GM19351 (cell line): Measurements from ENCODE around the gene TTC28.
"Not testable (repeated sequence)": the region's sequence is repeated elsewhere in the genome, so short reads cannot be mapped to it uniquely, and the experiment has no call there.

ENCODE experiments used
- ATAC-seq: cut with Tn5 transposase; IDR thresholded peaks from one replicate; pipeline ENCODE4 v1.9.1; 2021; ENCODE audit warnings: mild to moderate bottlenecking, moderate library complexity; ENCODE audit not compliant: unreplicated experiment

Gene TTC28

GRCh38 chr22:28246397-28246796 is 433.2 kb downstream of the TTC28 start:
- ATAC-seq, result no peak

DNA sequence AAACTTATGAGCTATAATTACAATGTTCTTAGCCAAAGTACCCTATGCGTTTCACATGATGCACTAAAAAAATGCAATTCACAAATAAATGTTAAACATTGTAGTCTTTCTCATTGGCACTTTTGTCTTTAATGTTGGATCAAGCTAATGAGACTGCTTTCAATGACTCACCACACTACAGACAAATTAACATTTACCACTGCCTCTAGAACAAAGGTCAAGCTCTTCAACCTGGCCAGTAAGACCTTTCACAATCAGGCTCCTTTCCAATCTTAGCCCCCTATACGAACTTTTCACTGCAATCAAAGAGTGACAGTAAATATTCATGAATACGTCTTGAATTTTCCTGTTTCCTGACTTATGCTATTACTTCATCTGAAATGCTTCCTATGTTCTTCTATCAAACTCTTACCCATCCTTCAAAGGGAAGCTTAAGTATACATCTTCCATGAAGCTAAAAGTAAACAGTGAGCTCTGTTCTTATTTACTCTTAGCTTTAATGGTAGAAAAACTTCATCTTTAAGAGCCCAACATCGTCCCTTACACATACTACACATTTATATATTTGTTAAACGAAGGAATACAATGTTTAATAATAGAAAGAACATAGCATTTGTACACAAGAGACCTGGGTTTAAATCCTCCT is 433.9 kb downstream of the TTC28 start:
- no peak for ATAC-seq

- ATAC-seq, result no peak
Measured at GRCh38 chr22:28244757-28245156, 434.9 kb downstream of the TTC28 start.

DNA sequence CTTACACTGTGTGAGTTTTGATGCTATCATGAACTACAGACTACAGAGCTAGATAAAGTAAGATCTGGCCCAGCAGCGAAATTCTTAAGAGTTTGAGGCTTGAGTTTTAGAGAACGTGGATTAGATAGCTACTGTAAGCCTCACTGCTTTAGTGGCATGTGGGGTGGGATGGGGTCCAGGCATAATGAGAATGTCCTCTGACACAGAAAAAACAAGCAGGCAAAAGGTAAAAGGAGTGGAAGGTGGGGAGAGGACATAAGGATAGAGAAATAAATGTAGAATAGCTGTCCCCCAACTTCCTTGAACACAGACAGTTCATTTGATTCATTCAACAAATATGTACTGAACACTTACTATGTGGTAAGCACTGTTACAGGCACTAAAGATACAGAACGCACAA is 436.1 kb downstream of the TTC28 start:
- ATAC-seq, result no peak

GRCh38 chr22:28241656-28242290 is 437.9 kb downstream of the TTC28 start:
- ATAC-seq, result no peak

GRCh38 chr22:28239941-28240340 is 439.7 kb downstream of the TTC28 start:
- no peak for ATAC-seq

GRCh38 chr22:28237783-28238182 is 441.9 kb downstream of the TTC28 start:
- no peak for ATAC-seq

- no peak for ATAC-seq
Measured at GRCh38 chr22:28237112-28237511, 442.5 kb downstream of the TTC28 start.

DNA sequence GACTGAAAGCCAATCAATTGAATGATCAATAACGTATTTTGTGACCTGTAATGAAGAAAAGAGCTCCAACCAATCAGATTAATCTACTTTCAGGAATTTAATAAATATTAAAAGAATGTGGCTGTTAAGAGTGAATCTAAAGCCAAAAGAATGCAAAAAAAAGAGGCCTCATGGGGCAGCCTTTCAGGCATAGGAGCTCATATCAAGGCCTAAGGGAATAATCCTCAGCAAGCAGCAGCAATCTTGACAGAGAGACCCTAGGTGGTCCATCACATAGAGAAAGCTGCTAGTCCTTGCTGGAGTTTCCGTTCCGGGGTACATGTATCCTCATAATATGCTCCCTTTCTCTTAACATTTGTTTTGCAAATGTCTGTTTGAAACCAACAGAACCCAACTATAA is 447.4 kb downstream of the TTC28 start:
- no peak for ATAC-seq

GRCh38 chr22:28231441-28231840 is 448.2 kb downstream of the TTC28 start:
- ATAC-seq, result no peak

- ATAC-seq, result no peak
Measured at GRCh38 chr22:28230671-28231070, 449.0 kb downstream of the TTC28 start.

- no peak for ATAC-seq
Measured at GRCh38 chr22:28229566-28230485, 449.8 kb downstream of the TTC28 start.

DNA sequence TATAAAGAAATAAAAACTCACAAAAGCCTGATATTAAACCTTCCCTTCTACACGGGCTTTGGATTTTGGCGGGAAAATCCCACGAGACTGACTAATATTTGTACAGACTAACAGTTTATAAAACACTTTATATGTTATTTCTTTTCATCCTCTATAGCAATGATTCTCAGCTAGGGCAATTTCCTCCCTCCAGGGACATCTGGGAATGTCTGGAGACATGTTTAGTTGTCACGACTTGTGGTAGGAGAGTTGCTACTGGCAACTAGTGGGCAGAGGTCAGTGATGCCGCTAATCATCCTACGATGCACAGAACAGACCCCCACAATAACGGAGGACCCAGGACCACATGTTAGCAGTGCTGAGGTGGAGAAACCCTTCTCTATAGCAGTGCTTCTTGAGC is 455.8 kb downstream of the TTC28 start:
- ATAC-seq, result no peak

DNA sequence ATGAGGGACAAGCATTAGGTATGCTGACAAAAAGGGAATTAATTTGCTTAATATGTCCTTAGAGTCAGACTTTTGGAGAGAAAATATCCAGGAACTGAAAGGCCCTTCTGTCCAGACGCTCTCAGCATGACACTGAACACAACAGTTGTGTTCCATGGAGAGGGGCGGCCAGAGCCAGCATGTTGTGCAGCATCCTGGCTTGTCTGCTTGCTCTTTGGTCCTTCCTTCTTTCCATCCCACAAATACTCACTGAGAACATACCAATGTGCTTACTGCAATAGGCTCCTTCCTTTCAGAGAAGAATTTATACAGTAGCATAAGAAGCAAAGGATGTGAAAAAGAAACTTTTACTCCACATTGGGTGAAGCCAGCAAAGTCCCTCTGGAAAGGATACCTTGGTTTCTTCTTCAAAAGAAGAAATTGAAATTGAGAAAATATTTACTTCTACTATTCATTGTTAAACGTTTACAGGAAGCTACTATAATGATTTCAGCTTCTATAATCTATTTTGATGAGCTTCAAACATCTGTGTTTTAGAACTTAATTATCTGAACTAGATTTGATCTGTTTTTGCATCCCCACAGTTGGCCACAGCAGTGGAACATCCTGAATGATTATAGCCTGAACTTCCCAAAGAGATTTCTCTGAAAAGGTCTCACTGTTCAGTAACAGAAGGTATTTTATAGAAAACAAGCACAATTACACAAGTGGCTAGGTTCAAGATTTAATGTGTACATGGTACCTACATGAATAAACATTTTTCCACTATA is 456.5 kb downstream of the TTC28 start:
- no peak for ATAC-seq

DNA sequence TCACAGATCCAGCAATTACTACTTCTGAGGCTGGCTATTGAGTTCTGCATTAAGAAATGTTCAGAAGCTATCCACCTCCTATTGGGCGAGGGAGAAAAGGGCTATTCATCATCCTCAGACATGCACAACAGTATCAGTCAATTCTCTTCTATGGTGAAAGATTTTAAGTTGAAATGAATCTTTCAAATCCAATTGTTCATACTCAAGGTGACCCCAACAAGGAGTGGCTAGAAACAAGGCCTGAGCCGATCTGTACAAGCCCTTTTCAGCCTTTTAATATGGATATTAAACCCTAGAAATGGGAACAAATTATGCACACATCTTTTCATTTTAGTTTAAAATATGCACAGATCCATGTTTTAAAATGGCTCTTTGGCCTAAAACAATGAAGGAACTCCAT is 457.1 kb downstream of the TTC28 start:
- no peak for ATAC-seq

DNA sequence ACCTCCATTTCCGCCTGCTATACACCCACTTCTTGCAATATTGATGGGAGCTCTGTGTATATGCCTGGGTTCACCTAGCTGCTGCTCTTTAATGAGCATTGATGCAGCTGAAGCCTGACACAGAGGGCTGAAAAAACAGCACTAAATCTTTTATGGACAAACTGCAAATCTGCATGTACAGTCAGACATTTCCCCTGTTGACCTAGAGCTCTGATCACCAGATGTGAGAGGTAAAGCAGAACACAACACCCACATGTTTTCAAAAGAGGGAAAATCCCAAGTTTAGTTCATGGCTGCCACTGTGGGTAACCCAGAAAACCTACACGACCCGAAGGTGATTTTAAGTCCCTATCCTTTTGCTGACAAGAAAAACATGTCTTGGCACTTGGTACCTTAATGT is 457.6 kb downstream of the TTC28 start:
- ATAC-seq, result no peak

- ATAC-seq, result no peak
Measured at GRCh38 chr22:28220626-28221363, 458.8 kb downstream of the TTC28 start.

DNA sequence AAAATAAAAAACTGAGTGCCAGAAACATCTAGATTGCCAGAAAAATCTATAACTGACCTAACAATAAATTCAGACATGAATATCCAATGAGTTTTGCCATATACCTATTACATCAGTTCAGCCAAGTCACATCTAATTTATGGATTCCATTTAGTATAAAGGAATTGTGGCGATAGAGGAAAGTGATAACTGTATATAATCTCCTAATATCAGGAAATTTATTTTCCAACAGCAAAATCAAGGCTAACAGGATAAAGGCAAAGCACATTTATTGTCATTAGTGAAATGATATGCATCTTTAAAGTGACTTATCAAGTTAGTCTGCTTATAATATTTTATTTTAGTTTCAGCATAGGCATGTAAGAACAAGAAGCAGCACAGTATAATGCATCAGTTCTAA is 462.4 kb downstream of the TTC28 start:
- no peak for ATAC-seq

DNA sequence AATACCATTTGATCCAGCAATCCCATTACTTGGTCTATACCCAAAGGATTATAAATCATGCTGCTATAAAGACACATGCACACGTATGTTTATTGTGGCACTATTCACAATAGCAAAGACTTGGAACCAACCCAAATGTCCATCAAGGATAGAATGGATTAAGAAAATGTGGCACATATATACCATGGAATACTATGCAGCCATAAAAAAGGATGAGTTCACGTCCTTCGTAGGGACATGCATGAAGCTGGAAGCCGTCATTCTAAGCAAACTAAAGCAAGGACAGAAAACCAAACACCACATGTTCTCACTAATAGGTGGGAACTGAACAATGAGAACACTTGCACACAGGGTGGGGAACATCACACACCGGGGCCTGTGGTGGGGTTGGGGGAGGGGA is 464.9 kb downstream of the TTC28 start:
- not testable (repeated sequence) for ATAC-seq

DNA sequence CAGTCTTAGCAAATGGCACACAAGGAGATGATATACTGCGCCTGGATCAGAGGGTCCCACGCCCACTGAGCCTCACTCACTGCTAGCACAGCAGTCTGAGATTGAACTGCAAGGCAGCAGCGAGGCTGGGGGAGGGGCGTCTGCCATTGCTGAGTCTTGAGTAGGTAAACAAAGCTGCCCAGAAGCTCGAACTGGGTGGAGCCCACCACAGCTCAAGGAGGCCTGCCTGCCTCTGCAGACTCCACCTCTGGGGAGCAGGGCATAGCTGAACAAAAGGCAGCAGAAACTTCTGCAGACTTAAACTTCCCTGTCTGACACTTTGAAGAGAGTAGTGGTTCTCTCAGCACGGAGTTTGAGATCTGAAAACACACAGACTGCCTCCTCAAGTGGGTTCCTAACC is 470.2 kb downstream of the TTC28 start:
- not testable (repeated sequence) for ATAC-seq
